K562 (cell line): ENCODE data around the gene C14orf180. TPM values are rescaled to one million over a fixed set of nuclear protein-coding genes. Genes with fewer than 3 reads are reported as not detected.

Experiments used
- ATAC-seq: fragments of 200-7000 bp; cut with Tn5 transposase; 3 replicates; pipeline ENCODE4 v1.9.1; 2020; ENCODE audit warnings: moderate library complexity
- BruUV-seq: library from RNA; stranded (reverse); fragments of 400-500 nt; replicated peaks from 2 replicates; lab custom pipeline; 2021; lab: Mats Ljungman, UMichigan
- CTCF ChIA-PET: fragments of 300-600 bp; formaldehyde crosslinking; extraction: SDS; loops from one replicate; lab custom pipeline; 2021; ENCODE audit warnings: low intra/inter-chr PET ratio; lab: Yijun Ruan, JAX
- POLR2A ChIA-PET: fragments of 300-600, 350-650 bp; sonication (Branson Sonifier 250); formaldehyde crosslinking; extraction: SDS; loops from one replicate; lab custom pipeline; 2021; ENCODE audit warnings: antibody characterized with exemption, inconsistent platforms; lab: Yijun Ruan, JAX
- DNase-seq, 4 experiments: peaks; one replicate each; pipeline versions ENCODE4 v3.0.0 to v3.0.0-alpha.2; 2011 to 2018; ENCODE audit warnings: low spot score in 3 of 4, mixed read lengths in 3 of 4; ENCODE audit errors: extremely low read depth in 1 of 4
- FAIRE-seq: peaks from 2 replicates; lab custom pipeline; 2011; peaks lifted over from hg19 to GRCh38; lab: Jason Lieb, UNC
- H2AFZ ChIP-seq: 2 replicates; pipeline ENCODE4 v1.6.0; 2011; ENCODE audit warnings: low read depth, low read length, control low read depth, inconsistent platforms
- H3K27ac ChIP-seq: fragments of 200-600 bp; 3 replicates; pipeline ENCODE4 v1.8.0; 2011; ENCODE audit warnings: low read depth, mild to moderate bottlenecking, control low read depth, inconsistent platforms, low read length, moderate library complexity, mixed read lengths; ENCODE audit errors: extremely low read depth
- H3K27me3 ChIP-seq, 2 experiments: fragments of 300-600 bp in 1 of 2; 2 replicates in 1 of 2; 3 replicates in 1 of 2; pipeline versions ENCODE4 v1.6.0 to v1.8.0; 2011; ENCODE audit warnings: inconsistent platforms in 2 of 2, low read length in 2 of 2, mild to moderate bottlenecking in 1 of 2, mixed read lengths in 1 of 2, moderate library complexity in 1 of 2; ENCODE audit not compliant: control insufficient read depth in 2 of 2, insufficient read depth in 2 of 2
- H3K36me3 ChIP-seq: fragments of 300-600 bp; 3 replicates; pipeline ENCODE4 v1.8.0; 2011; ENCODE audit warnings: mild to moderate bottlenecking, low read length, inconsistent platforms; ENCODE audit not compliant: control insufficient read depth, insufficient read depth
- H3K4me1 ChIP-seq, 2 experiments: fragments of 200-600 bp in 1 of 2; replicated peaks in 1 of 2; 2 replicates in 1 of 2; 3 replicates in 1 of 2; pipeline versions ENCODE4 v1.5.1 to v1.8.0; 2011; ENCODE audit warnings: inconsistent platforms in 2 of 2, low read length in 2 of 2, mild to moderate bottlenecking in 1 of 2, mixed read lengths in 1 of 2, moderate library complexity in 1 of 2; ENCODE audit not compliant: control insufficient read depth in 2 of 2, insufficient read depth in 2 of 2
- H3K4me2 ChIP-seq: 2 replicates; pipeline ENCODE4 v1.6.1; 2011; ENCODE audit warnings: low read length, control low read depth, inconsistent platforms, mixed read lengths; ENCODE audit not compliant: insufficient read depth
- H3K4me3 ChIP-seq: fragments of 200-600 bp; sonication (generic), shearing (Covaris generic); 2 replicates; pipeline ENCODE4 v1.5.1; 2016; ENCODE audit warnings: control low read depth, inconsistent platforms
- H3K79me2 ChIP-seq: fragments of 200-600 bp; 3 replicates; pipeline ENCODE4 v1.8.0; 2011; ENCODE audit warnings: low read length, inconsistent platforms; ENCODE audit not compliant: control insufficient read depth, insufficient read depth
- H3K9ac ChIP-seq, 2 experiments: 2 replicates each; pipeline versions ENCODE4 v1.6.0 to v1.6.1; 2011; ENCODE audit warnings: low read depth in 2 of 2, low read length in 2 of 2, control low read depth in 1 of 2, inconsistent platforms in 1 of 2, mild to moderate bottlenecking in 1 of 2, mixed read lengths in 1 of 2; ENCODE audit not compliant: insufficient read depth in 1 of 2
- H3K9me1 ChIP-seq: one replicate; pipeline ENCODE4 v1.6.0; 2011; ENCODE audit warnings: inconsistent platforms, mild to moderate bottlenecking, low read length, moderate library complexity; ENCODE audit not compliant: control insufficient read depth, insufficient read depth
- H3K9me3 ChIP-seq: replicated peaks from 2 replicates; pipeline ENCODE4 v1.5.1; 2011; ENCODE audit warnings: low read depth, low read length, inconsistent platforms; ENCODE audit not compliant: control insufficient read depth, insufficient read depth
- H4K20me1 ChIP-seq: replicated peaks from 2 replicates; pipeline ENCODE4 v1.6.1; 2011; ENCODE audit warnings: low read length, inconsistent platforms, mixed read lengths; ENCODE audit not compliant: control insufficient read depth, insufficient read depth
- CBX2 ChIP-seq: fragments of 200-600 bp; sonication (generic); IDR thresholded peaks from one replicate; pipeline ENCODE4 v1.6.1; 2012; ENCODE audit warnings: mild to moderate bottlenecking, low read length, inconsistent platforms; ENCODE audit not compliant: insufficient read depth, poor library complexity, severe bottlenecking
- HNRNPUL1 ChIP-seq: fragments of 200-400 bp; formaldehyde crosslinking; IDR thresholded peaks from 2 replicates; pipeline ENCODE4 v1.6.1; 2017; ENCODE audit warnings: low read length
- MEF2D ChIP-seq: conservative IDR thresholded peaks from 2 replicates; pipeline ENCODE4 v1.6.1; 2016; ENCODE audit warnings: low read depth, missing genetic modification characterization, missing compliant biosample characterization
- SAP30 ChIP-seq: fragments of 200-600 bp; sonication (generic); IDR thresholded peaks from 2 replicates; pipeline ENCODE4 v1.6.1; 2012; ENCODE audit warnings: borderline replicate concordance, low read depth, mild to moderate bottlenecking, moderate library complexity, low read length, control low read depth, inconsistent platforms; ENCODE audit not compliant: insufficient read depth, poor library complexity, severe bottlenecking
- ZNF780A ChIP-seq: fragments of 250-450 bp; sonication (Bioruptor Pico); IDR thresholded peaks from 2 replicates; pipeline ENCODE4 v1.5.0; 2021; ENCODE audit warnings: mild to moderate bottlenecking
- ZNF79 ChIP-seq: fragments of 250-450 bp; sonication (Bioruptor Pico); IDR thresholded peaks from 2 replicates; pipeline ENCODE4 v1.4.0; 2020; ENCODE audit warnings: low read depth, mild to moderate bottlenecking, moderate library complexity
- WGBS: fragments of 100-300 bp; shearing (Covaris generic); methylation state at CpG from one replicate; pipeline ENCODE4 v1.1.6; 2016; ENCODE audit warnings: low coverage, mixed read lengths; ENCODE audit not compliant: insufficient coverage; ENCODE audit errors: missing lambda C conversion rate; 5-methylcytosine and 5-hydroxymethylcytosine counted together
- in situ Hi-C: fragments of 300-500 bp; cut with MboI; formaldehyde crosslinking; loops from 4 replicates; pipeline ENCODE4 v1.15.0; 2018; ENCODE audit warnings: inconsistent platforms, mixed read lengths
- intact Hi-C: fragments of 100-400 bp; cut with micrococcal nuclease; formaldehyde crosslinking; loops from 2 replicates; pipeline ENCODE4 v1.14.2; 2022
- polyA plus RNA-seq, 8 experiments: library from polyadenylated mRNA; depleted of rRNA in 4 of 8; stranded (reverse) in 5 of 8; unstranded in 3 of 8; fragments of >200 nt; fragmentation: Nextera tagmentation in 2 of 8; fragmentation: Illumina TruSeq in 1 of 8; extraction: Ambion mirVana in 2 of 8; extraction: Trizol in 1 of 8; gene quantifications; 2 replicates each; pipeline versions ENCODE4 v1.2.1 to v1.2.3, GENCODE V29; 2011 to 2014; ENCODE audit warnings: inconsistent platforms in 1 of 8, missing spikeins in 1 of 8
- total RNA-seq, 7 experiments: library from RNA; depleted of rRNA in 6 of 7; stranded (reverse); fragments of >200 nt in 6 of 7; fragmentation: Illumina TruSeq in 2 of 7; extraction: Trizol in 2 of 7; gene quantifications; 2 replicates each; pipeline versions ENCODE4 v1.2.1 to v1.2.3, GENCODE V29; 2011 to 2021; ENCODE audit warnings: low replicate concordance in 1 of 7
- TF ChIP-seq, protein P1 (sequence below): fragments of 450-650 bp; formaldehyde crosslinking; IDR thresholded peaks from 2 replicates; pipeline ENCODE4 v1.4.0; 2020; ENCODE audit warnings: mild to moderate bottlenecking
- TF ChIP-seq, protein P2 (sequence below), 2 experiments: fragments of 450-650 bp; formaldehyde crosslinking in 1 of 2; IDR thresholded peaks; 2 replicates each; pipeline versions ENCODE4 v1.4.0 to v1.6.1; 2014 to 2020; ENCODE audit warnings: mild to moderate bottlenecking in 2 of 2, borderline replicate concordance in 1 of 2, low read depth in 1 of 2
- TF ChIP-seq, protein P3 (sequence below): IDR thresholded peaks from 3 replicates; pipeline ENCODE4 v1.6.1; 2011; ENCODE audit warnings: borderline replicate concordance, mild to moderate bottlenecking; ENCODE audit not compliant: insufficient read length, insufficient read depth

Gene C14orf180
- total and polyA plus RNA-seq, 9 of the 15 experiments (the other 6 are each of a cell fraction or from before 2014, with no cell fraction given): not detected

DNA sequence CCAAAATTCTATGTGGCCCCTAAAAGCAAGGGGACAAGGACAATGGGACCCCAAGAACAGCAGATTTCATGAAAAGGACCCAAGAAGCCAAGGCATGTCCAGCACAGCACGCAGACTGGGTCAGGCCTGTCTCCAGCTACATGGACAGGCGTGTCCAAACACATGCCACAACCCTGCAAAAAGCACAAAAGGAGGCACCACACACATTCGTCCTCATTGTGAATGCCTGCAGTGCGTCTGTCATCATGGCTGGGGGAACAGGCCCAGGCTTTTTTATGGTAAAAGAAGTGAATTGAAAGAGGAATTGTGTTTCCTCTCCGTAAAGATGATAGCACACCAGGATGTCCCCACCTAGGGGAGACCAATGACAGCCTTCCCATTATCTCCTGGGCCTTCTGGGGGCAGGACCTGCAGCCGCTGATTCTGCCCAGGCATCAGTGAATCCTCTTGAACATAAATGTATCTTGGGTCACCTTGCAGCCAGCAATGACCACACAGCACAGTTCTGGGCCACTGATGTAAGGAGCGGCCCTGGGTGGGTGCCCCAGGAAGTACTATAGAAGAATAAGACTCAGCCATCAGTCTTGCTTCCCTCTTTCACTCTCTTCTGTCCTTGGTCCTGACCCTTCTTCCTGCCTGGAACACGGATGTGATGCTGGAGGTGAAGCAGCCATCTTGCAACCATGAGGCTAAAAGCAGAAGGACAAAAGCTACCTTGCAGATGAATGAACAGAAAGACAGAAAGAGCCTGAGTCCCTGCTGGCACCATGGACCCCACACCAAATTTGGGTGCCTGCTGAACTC is 29.8 kb upstream of the C14orf180 start:
- H3K4me2 ChIP-seq: no peak overlapping the region
- no peaks in the 10 kb centered on the region for H3K9me3 ChIP-seq
- CTCF ChIA-PET: no interaction called here
- in situ Hi-C loops: no loop called here
- no peak for FAIRE-seq
- no peaks in the 10 kb centered on the region for H3K4me1 ChIP-seq
- BruUV-seq: no TSS peak
- H3K4me3 ChIP-seq: no peak overlapping the region
- H3K36me3 ChIP-seq: no peaks in the 10 kb centered on the region
- no peaks in the 10 kb centered on the region for H3K9me1 ChIP-seq
- DNase-seq: no peak
- H2AFZ ChIP-seq: no peak overlapping the region
- intact Hi-C loops: no loop called here
- H3K27ac ChIP-seq: no peak overlapping the region
- ATAC-seq: no peak
- 5% methylated on average over 8 of the region's 8 CpGs for WGBS
- H4K20me1 ChIP-seq: no peaks in the 10 kb centered on the region; the same call in none of the 2 replicates
- H3K79me2 ChIP-seq: no peaks in the 10 kb centered on the region
- POLR2A ChIA-PET: no interaction called here
- H3K27me3 ChIP-seq: peaks cover 0 to 35% of the 10 kb centered on the region in 2 experiments; a peak in 4 of 5 replicates
- no peak overlapping the region for H3K9ac ChIP-seq
- TF ChIP-seq, protein P1, sequence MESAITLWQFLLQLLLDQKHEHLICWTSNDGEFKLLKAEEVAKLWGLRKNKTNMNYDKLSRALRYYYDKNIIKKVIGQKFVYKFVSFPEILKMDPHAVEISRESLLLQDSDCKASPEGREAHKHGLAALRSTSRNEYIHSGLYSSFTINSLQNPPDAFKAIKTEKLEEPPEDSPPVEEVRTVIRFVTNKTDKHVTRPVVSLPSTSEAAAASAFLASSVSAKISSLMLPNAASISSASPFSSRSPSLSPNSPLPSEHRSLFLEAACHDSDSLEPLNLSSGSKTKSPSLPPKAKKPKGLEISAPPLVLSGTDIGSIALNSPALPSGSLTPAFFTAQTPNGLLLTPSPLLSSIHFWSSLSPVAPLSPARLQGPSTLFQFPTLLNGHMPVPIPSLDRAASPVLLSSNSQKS (CRISPR knock-in tag): no peak
- TF ChIP-seq ZNF79 (no peak), HNRNPUL1 (no peak), MEF2D (tag) (no peak), ZNF780A (CRISPR knock-in tag) (no peak), CBX2 (no peak), SAP30 (no peak)
- TF ChIP-seq, protein P2, sequence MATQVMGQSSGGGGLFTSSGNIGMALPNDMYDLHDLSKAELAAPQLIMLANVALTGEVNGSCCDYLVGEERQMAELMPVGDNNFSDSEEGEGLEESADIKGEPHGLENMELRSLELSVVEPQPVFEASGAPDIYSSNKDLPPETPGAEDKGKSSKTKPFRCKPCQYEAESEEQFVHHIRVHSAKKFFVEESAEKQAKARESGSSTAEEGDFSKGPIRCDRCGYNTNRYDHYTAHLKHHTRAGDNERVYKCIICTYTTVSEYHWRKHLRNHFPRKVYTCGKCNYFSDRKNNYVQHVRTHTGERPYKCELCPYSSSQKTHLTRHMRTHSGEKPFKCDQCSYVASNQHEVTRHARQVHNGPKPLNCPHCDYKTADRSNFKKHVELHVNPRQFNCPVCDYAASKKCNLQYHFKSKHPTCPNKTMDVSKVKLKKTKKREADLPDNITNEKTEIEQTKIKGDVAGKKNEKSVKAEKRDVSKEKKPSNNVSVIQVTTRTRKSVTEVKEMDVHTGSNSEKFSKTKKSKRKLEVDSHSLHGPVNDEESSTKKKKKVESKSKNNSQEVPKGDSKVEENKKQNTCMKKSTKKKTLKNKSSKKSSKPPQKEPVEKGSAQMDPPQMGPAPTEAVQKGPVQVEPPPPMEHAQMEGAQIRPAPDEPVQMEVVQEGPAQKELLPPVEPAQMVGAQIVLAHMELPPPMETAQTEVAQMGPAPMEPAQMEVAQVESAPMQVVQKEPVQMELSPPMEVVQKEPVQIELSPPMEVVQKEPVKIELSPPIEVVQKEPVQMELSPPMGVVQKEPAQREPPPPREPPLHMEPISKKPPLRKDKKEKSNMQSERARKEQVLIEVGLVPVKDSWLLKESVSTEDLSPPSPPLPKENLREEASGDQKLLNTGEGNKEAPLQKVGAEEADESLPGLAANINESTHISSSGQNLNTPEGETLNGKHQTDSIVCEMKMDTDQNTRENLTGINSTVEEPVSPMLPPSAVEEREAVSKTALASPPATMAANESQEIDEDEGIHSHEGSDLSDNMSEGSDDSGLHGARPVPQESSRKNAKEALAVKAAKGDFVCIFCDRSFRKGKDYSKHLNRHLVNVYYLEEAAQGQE (IDR thresholded peaks at IDR 0.05; ENCODE audit: borderline replicate concordance): peak; percentile 28; the same call in 1 of the 2 replicates
- TF ChIP-seq, protein P2 (CRISPR knock-in tag; IDR thresholded peaks at IDR 0.05; ENCODE audit: low read depth): no peak
- TF ChIP-seq, protein P3, sequence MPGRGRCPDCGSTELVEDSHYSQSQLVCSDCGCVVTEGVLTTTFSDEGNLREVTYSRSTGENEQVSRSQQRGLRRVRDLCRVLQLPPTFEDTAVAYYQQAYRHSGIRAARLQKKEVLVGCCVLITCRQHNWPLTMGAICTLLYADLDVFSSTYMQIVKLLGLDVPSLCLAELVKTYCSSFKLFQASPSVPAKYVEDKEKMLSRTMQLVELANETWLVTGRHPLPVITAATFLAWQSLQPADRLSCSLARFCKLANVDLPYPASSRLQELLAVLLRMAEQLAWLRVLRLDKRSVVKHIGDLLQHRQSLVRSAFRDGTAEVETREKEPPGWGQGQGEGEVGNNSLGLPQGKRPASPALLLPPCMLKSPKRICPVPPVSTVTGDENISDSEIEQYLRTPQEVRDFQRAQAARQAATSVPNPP: no peak
